Keratinocyte (primary cell): Measurements from ENCODE around the gene BCAS4.

ENCODE experiments used
- CTCF ChIP-seq, 3 experiments: IDR thresholded peaks in 1 of 3; conservative IDR thresholded peaks in 1 of 3; optimal IDR thresholded peaks in 1 of 3; 2 replicates in 2 of 3; 3 replicates in 1 of 3; pipeline versions ENCODE3 to v1.5.1; 2011; ENCODE audit warnings: low read length in 3 of 3, mild to moderate bottlenecking in 3 of 3, moderate library complexity in 2 of 3, control low read depth in 1 of 3, inconsistent platforms in 1 of 3; ENCODE audit not compliant: insufficient read depth in 2 of 3; ENCODE audit errors: extremely low read depth in 1 of 3
- EZH2 ChIP-seq: IDR thresholded peaks from one replicate; pipeline ENCODE4 v1.6.1; 2012; ENCODE audit warnings: inconsistent platforms, mild to moderate bottlenecking, low read length, moderate library complexity

- no peak for TF ChIP-seq CTCF (optimal IDR thresholded peaks at IDR 0.05 in 1 of 3, IDR thresholded peaks at IDR 0.05 in 1 of 3, conservative IDR thresholded peaks at IDR 0.05 in 1 of 3; ENCODE audit: extremely low read depth in 1 of 3, insufficient read depth in 2 of 3, low read length in 3 of 3)
- TF ChIP-seq EZH2, result no peak
These were observed 62.5 kb downstream of the BCAS4 start for GRCh38 chr20:50857348-50857747.
